Skin epidermis (tissue), 12 donors: ENCODE measurements around the gene MRGPRX3.

ENCODE experiments used
- H3K27ac ChIP-seq, 21 experiments: fragments of 200-600 bp; sonication (generic) in 11 of 21; one replicate each; pipeline ENCODE4 v1.5.0; 2020; ENCODE audit warnings: mild to moderate bottlenecking in 3 of 21, inconsistent platforms in 2 of 21, moderate library complexity in 2 of 21
- H3K4me3 ChIP-seq, 7 experiments: fragments of 200-600 bp; sonication (generic) in 2 of 7; one replicate each; pipeline ENCODE4 v1.5.0; 2020; ENCODE audit warnings: inconsistent platforms in 2 of 7, mild to moderate bottlenecking in 2 of 7, moderate library complexity in 1 of 7

MRGPRX3 gene

GRCh38 chr11:18145837-18146236 is 13.5 kb downstream of the MRGPRX3 start:
- Histone ChIP-seq H3K4me3 (no peak overlapping the region), H3K27ac (no peak overlapping the region)

- no peak overlapping the region for H3K4me3 ChIP-seq
- H3K27ac ChIP-seq = no peak overlapping the region
Observed at GRCh38 chr11:18151581-18151980, 19.2 kb downstream of the MRGPRX3 start.

- H3K27ac ChIP-seq = no peak overlapping the region
- no peak overlapping the region for H3K4me3 ChIP-seq
Observed at GRCh38 chr11:18168372-18168771, 36.0 kb downstream of the MRGPRX3 start.

GRCh38 chr11:18171377-18172000 is 39.1 kb downstream of the MRGPRX3 start:
- Histone ChIP-seq H3K27ac (no peak overlapping the region), H3K4me3 (no peak overlapping the region)

- Histone ChIP-seq H3K27ac (no peak within 1 kb of the TSS), H3K4me3 (no peak within 1 kb of the TSS)
Observed at GRCh38 chr11:18172666-18173065, 40.3 kb downstream of the MRGPRX3 start, which contains the start of gene MRGPRX4. Gene MRGPRX4 (plus strand): TSS chr11:18172837. CDS start chr11:18173257, 420 bp downstream.

- H3K4me3 ChIP-seq = no peak overlapping the region
- no peak overlapping the region for H3K27ac ChIP-seq
Observed at GRCh38 chr11:18173225-18173866, 41.0 kb downstream of the MRGPRX3 start.
